NCI-H1930 (cell line): ENCODE results near the gene CEACAM6.
"Not testable (repeated sequence)": the region's sequence is repeated elsewhere in the genome, so short reads cannot be mapped to it uniquely, and the experiment has no call there.

ENCODE experiments used
- DNase-seq, 2 experiments: peaks; one replicate each; lab custom pipeline; 2025; lab: John Stamatoyannopoulos, UW

Gene CEACAM6

DNA sequence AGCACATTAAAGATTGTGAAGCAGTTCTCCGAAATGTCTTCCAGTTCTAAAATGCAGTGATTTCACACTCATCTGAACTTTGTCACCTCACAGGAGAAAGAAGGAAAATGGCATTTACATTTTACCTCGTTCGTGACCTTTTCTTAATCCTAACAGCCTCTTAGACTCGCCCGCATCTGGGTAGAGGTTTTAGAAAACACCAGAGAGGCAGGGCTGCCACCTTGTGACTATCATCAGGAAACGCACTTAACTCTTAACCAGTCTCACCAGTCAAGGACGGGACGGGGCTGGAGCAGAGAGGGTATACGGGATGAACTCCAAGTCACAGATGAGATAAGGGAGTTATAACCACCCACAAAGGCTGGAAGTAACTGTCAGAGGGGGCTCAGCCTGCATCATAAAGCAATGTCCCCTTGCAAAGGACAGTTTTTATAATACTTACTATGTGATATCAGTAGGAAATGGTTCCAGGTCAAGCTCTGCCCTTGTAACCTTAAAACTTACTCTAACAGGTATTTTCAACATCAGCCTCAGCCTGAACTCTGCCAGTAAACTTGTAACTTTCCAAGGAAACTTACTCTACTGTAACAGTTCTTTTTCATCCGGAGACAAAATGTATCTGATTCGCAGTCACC, 8.6 kb upstream of the CEACAM6 start:
- peak; percentile 79 to 85 for DNase-seq

DNA sequence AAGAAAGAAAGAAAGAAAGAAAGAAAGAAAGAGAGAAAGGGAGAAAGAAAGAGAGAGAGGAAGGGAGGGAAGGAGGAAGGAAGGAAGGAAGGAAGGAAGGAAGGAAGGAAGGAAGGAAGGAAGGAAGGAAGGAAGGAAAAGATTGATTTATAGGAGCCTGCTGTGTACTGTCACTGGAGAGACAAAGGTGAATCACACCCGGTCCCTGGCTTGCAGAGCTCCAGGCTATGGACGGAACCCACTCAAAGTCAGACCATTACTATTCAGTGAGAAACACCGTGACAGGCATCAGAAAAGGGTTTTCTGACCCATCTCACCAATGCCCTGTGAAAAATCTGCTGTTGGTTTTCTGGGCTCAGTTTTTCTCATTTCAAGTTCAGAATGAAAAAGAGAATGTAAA, 7.3 kb upstream of the CEACAM6 start:
- DNase-seq: no peak

DNA sequence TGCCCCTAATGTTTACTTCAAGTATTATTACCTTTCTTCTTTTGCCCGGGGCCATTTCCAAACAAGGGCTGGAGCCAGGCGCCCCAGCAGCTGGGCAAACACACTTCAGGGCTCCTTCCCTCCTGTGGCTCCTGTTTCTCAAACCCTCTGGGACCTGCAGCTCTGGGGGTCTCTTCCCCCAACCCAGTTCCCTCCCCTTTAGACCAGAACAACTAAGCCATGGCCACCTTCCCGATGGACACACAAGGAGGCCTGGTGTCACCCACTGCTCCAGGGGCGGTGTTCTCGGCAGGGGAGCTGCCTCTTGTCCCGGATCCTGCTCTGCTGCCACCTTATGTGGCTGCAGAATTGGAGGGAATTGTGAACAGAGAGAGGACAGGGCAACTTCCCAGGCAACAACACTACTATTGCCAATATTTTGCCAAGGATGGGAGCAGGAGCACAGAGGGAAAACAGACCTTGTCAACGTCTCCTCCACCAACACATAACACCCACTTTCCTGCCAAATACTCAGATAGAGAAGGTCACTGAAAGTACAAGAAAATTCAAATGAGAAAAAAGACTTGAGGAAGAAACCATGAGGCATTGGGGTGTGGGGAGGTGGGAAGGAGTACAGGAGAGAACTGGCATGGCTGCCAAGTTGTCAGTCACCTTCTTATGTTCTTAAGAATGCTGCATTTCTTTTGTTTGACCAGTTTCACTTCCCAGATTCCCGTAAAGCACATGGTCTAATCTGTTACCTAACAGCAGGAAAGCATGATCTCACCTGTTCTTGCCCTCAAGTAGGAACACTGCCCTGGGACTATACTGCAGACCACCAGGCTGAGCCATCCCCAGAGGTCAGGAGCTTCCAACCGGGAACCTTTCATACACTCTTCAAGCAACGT, 4.8 kb upstream of the CEACAM6 start:
- not testable (repeated sequence) for DNase-seq

DNA sequence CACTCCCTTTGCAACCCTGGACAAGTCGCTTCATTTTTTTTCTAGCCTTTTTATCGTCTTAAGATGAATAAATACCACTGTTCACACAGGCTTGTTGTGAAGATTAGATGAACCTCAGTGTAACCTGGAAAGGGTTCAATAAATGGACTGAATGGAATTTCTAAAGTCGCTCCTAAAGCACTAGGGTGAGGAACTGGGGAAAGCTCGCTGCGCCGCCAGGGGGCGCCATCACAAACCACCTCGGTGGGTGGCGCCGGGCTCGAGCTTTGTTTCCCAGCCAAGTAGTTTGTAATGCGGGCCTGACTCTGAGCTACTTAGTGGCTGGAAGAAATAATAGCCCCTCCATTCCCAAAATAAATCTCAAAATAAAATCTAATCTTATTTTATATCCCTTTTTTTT, 2.2 kb upstream of the CEACAM6 start:
- DNase-seq: peak; percentile 32 to 75

DNA sequence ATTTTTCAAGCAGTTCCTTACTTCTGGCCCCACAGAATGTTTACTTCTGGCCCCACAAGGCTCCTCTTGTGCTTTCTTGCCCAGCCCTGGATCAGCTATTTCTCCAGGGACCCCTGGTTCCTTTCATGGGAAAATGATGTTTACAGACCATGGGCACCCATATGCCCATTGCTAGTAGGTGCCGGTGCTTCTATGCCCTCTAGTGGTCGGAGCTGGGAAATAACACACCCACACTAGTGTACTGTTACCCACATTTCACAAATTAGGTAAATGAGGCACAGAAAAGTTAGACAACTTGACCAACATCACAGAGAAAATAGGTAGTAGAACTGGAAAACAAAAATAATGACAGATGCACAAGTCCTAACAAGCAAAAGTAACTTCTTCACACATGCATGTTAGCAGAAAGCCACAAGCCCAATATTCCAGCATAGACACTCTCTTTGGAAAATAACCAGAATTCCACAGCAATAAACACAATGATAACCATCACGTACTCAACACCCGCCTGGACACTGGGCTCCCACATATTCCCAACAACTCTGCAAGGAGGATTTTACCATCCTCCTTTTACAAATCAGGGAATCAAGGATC, 1.3 kb upstream of the CEACAM6 start:
- DNase-seq: peak; percentile 51 to 65

DNA sequence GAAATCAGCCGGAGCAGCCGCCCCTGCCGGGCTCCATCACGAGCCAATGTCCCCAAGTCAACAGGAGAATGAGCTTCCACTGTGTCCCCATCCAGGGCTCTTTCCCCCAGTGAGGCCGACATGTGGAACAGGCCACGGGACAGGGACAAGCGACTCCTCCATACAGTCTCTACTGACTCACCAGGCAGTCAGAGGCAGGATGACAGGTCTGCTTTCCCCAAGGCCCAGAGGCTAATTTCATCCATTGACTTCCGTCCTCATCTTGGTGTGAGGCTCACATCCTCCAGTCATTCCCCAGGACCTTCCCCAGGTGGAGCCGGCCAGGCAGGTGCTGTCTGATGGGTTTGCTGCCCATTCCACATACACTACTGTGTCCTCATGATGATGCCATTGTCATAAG, 3.5 kb downstream of the CEACAM6 start:
- no peak for DNase-seq

DNA sequence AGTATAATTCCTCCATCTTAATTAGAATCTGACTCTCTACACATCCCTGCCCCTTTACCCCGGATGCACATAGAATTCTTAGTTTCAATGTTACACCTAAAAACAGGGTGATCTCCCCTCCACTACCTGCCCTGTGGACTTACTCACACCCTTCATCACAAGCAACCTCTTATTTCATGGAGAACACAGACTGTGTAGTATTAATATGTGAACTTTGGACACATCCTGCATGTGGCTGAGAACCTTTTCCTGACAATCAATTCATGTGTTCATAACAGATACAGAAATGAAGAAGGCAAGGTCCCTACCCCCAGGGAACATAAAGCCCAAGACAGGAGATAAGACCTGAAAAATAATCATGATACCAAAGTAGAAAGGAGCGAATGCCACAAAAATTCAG, 11.8 kb downstream of the CEACAM6 start:
- no peak for DNase-seq

DNA sequence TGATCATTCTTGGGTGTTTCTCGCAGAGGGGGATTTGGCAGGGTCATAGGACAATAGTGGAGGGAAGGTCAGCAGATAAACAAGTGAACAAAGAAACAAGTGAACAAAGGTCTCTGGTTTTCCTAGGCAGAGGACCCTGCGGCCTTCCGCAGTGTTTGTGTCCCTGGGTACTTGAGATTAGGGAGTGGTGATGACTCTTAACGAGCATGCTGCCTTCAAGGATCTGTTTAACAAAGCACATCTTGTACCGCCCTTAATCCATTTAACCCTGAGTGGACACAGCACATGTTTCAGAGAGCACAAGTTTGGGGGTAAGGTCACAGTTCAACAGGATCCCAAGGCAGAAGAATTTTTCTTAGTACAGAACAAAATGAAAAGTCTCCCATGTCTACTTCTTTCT, 12.8 kb downstream of the CEACAM6 start:
- not testable (repeated sequence) for DNase-seq

DNA sequence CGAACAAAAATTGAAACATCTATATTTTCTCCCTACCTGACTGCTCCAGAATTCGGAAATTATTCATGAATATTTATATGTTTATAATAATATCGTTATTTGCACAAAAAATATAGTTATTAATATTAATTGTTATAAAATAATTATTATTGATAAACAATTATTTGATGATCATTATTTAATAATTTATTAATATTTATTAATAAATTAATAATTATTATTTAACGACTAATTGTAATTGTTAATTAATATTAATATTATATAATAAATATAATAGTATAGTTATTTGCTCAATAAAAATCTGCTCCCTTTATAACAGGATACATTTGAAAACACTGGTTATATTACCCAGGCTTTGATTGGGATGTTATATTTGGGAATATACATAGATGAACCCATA, 14.3 kb downstream of the CEACAM6 start:
- no peak for DNase-seq

DNA sequence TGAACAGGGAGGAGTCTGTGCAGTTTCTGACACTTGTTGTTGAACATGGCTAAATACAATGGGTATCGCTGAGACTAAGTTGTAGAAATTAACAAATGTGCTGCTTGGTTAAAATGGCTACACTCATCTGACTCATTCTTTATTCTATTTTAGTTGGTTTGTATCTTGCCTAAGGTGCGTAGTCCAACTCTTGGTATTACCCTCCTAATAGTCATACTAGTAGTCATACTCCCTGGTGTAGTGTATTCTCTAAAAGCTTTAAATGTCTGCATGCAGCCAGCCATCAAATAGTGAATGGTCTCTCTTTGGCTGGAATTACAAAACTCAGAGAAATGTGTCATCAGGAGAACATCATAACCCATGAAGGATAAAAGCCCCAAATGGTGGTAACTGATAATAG, 16.1 kb downstream of the CEACAM6 start:
- no peak for DNase-seq

DNA sequence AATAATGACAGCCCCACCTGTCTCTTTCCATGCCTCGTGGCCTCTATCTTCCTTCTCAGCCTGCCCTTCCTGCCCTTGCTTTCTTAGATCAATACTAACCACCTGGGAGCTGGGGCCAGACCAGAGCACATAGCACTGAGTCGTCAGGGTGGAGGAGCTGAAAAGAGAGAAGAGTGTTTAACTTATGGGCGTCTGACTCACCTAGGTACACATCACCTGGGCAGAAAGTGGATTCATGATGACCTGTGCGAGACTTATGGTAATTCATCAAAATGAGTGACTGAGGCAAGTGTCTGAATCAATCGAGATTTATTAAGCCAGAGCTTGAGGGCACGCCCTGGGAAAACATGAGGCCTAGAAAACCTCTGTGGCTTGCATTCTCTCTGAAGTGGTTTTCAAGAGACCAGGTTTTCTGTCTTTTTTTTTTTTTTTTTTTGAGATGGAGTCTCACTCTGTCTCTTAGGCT, 19.2 kb downstream of the CEACAM6 start:
- no peak for DNase-seq

DNA sequence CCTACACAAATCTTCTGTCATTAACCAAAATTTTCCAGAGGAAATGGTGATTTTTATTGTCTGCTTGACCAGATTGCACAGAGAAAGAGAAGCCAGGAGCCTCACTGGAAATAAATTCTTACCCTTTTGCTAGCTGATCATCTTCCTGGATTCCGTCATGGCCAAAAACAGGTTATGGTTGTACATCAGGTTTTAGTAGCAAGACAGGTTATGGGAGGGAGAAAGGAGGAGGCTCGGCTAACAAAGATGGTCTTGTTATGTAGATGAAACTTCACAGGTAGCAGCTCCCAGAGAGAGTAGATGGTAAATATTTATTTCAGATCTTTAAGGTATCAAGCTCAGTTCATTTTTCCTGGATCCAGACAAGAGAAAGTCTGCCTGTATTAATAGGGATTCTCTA, 21.4 kb downstream of the CEACAM6 start:
- no peak for DNase-seq

DNA sequence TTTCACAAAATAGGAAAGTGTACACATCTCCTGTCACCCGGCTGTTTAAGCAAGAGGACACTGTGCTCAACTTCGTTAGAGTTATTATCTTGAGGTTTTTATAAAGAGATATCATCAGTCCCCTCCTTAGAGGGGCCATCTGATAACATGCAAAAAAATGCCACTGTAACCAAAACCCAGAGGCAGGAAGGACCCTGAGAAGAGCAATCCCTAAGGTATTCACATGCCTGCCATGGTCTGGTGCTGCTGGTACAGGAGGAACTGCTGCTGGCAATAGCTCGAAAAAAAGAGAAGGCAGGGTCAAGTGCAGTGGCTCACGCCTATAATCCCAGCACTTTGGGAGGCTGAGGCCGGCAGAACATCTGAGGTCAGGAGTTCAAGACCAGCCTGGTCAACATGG, 28.3 kb downstream of the CEACAM6 start:
- DNase-seq: no peak

DNA sequence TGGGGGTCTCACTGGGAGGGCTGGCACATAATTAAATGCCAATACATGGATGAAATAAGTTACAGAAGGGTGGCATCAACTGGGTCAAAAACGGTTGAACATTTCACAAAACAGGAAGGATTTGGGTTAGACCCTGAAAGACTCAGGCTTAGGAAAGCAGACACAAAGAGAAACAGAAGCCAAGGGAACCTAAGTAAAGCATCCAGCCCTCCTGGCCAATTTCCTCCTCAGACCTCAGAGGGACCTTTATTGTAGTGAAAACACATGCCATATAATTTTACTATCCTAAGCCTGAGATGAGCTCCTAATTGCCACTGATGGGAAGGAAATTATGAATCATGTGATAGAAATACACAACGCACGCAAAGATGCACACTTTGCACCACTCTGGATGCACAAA, 29.0 kb downstream of the CEACAM6 start:
- no peak for DNase-seq

DNA sequence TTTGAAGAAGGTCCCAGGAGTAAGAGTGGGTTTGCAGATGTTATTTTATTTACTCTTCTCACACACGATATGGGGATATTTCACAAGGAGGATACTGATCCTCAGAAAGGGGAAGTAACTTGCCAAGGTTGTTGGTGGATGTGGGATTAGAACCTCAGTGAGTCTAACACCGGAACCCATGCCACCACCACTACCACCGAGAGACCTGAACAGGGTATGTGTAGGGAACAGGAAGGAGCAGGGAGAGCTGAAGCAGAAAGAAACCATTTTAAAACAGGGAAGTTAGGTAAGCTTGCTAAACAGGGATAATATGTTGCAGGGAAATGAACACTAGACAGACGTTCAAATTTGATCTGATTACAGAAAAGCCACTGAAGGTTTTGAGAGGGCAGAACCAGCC, 29.4 kb downstream of the CEACAM6 start:
- no peak for DNase-seq

DNA sequence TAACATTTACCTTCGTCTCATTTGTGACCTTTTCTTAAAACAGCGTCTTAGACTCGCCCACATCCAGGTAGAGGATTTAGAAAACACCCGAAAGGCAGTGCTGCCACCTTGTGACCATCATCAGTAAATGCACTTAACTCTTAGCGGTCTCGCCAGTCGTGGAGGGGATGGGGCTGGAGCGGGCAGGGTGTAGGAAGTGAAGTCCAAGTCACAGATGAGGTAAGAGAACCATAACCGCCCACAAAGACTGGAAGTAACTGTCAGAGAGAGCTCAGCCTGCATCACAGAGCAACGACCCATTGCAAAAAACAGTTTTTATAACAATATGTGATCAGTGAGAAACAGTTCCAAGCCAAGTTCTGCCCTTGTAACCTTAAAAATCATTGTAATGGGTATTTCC, 30.3 kb downstream of the CEACAM6 start:
- peak; percentile 73 to 76 for DNase-seq

DNA sequence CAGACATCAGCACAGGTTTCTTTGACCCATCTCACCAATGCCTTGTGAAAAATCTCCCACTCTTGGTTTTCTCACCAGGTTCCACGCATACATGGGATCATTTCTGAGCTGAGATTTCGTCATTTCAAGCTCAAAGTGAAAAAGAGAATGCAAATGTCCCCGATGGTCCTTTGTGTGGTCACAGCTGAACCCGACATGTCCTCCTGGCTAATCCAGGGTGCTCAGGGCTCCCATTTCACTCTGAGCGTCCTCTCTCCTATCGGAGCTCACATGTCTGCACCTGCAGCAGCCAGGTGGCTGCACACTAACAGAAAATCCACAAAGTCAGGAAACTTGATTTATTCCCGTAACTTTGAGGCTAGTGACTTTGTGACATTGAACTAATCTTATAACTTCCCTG, 31.7 kb downstream of the CEACAM6 start:
- DNase-seq: no peak

DNA sequence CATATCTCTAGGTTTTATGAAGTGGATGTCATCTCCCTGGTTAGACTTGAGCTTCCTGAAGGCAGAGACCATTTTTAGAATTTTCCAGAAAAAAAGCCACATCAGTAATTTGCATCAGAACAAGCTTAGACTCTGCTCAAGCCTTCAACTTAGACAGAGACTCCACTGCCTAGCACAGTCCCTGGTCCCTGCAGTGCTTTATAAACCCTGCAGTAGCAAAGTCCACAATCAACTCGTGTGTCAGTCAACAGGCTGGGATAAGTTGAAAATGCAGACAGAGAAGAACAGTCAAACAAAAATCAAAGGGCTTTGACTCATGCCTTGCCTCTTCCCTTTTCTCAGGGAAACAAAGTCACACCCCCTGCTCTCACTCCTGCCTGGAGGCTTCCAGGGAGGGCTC, 33.2 kb downstream of the CEACAM6 start:
- not testable (repeated sequence) for DNase-seq

DNA sequence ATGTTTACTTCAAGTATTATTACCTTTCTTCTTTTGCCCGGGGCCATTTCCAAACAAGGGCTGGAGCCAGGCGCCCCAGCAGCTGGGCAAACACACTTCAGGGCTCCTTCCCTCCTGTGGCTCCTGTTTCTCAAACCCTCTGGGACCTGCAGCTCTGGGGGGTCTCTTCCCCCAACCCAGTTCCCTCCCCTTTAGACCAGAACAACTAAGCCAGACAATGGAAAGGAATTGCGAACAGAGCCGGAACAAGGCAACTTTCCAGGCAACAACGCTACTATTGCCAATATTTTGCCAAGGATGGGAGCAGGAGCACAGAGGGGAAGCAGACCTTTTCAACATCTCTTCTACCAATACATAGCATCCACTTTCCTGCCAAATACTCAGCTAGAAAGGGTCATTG, 33.7 kb downstream of the CEACAM6 start:
- not testable (repeated sequence) for DNase-seq

DNA sequence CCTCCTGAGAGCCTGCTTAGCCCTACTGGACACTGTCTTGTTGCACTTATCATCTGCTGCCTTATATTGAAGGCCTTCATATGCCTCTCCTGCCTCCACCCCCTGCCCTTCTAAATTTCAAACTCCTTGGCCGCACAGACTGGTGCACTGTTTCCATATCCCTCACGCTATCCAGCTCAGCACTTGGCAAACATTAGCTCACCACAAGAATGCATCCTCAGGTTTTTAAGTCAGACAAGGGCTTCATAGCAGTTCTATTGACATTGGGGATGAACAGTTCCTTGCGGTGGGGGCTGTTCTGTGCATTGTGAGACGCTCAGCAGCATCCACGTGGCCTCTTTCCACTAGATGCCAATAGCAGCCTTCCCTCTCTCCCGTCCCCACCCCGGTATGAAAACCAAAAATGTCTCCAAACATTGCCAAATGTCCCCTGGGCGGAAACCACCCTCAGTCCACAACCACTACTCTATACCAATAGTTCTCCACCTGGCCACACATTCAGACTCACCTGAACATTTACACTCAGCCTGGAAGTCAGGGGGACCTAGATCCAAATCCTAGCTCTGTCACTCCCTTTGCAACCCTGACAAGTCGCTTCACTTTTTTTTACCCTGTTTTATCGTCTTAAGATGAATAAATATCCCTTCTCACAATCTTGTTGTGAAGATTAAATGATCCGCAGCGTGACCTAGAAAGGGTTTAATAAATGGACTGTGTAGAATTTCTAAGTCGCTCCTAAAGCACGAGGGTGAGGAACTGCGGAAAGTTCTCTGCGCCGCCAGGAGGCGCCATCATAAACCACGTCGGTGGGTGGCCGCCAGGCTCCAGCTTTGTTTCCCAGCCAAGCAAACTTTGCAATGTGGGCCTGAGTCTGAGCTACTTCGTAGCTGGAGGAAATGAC, 37.4 kb downstream of the CEACAM6 start:
- DNase-seq: no peak

DNA sequence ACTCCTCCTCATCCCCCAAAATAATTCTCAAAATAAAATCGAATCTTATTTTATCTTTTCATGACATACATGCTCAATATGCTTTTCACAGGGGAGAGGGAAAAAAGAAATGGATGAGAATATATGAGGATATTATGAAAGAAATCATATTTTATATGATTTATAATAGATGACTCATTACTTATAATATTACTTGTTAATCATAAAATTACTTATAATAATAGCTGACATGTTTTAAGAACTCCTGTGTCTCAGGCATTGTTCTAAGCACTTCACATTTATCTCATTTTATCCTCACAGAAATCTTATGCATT, 38.0 kb downstream of the CEACAM6 start:
- DNase-seq: no peak

DNA sequence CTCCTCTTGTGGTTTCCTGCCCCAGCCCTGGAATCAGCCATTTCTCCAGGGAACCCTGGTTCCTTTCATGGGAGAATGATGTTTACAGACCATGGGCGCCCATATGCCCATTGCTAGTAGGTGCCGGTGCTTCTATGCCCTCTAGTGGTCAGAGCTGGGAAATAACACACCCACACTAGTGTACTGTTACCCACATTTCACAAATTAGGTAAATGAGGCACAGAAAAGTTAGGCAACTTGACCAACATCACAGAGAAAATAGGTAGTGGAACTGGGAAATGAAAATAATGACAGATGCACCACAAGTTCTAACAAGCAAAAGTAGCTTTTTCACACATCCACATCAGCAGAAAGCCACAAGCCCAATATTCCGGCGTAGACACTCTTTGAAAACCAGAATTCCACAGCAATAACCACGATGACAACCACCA, 39.7 kb downstream of the CEACAM6 start:
- peak; percentile 52 to 72 for DNase-seq
